ENCODE results near the gene MT1F. TPM values are rescaled to one million over a fixed set of nuclear protein-coding genes. Genes with fewer than 3 reads are reported as not detected.

The MT1F gene
- total RNA-seq, 4 donors from 2014 or later, result 3.2 TPM; not detected in 3

DNA sequence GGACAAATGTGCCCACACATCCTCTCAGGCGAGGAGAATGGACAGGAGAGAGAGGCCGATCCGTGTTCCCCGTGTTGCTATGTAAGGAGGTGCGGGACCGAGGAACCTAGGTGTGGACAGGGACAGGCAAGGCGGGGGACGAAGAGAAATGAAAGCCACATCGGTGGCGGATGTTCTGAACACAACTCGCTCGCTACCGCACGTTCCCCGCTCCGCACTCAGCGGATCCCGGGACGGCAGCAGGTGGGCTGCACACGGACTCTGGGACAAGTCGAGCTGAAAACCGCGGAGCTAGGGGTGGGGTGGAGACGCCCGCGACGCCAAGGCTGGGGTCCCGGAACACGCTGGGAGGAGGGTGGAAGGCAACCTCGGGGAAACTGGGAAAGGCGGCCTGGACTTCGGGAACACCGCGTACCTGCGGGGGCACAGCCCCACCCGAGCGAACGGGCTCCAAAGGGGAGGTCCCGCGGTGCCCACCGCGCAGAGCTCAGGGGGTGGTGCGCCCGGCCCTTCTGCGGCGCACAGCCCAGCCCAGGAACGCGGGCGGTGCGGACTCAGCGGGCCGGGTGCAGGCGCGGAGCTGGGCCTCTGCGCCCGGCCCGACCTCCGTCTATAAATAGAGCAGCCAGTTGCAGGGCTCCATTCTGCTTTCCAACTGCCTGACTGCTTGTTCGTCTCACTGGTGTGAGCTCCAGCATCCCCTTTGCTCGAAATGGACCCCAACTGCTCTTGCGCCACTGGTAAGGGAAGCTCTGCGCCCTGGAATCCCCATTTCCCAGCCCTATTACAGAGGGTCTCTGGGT, 32.4 kb upstream of the MT1F start, which contains the start of gene MT1E:
MT1E (plus strand) TSS at position 642 of the 803 bp plus-strand sequence; CDS start at position 713, 71 bp downstream.
- Histone ChIP-seq H3K9me3 (no peaks in the 10 kb centered on the region), H3K4me1 (peaks cover 18 to 23% of the 10 kb centered on the region in 2 donors), H3K4me3 (peak within 1 kb of the TSS; percentile 66 to 84 (median 74)), H3K27ac (peak within 1 kb of the TSS; percentile 88 to 96 (median 92)), H3K27me3 (no peaks in the 10 kb centered on the region), H3K36me3 (no peaks in the 10 kb centered on the region)
- DNase-seq (peak; percentile 43 to 83), ATAC-seq (peak; percentile 77 to 80)
- intact Hi-C loops (cut with DNase I; ENCODE audit: low total_unique reads) (loop anchor here (1.0 kb wide), 2 partner anchors 14 to 57 kb away; partner anchors contain the start of gene MT1X), in situ Hi-C loops (cut with MboI; ENCODE audit: low sequenced_read_pairs in 4 of 4) (no loop called here)
- TF ChIP-seq POLR2A (IDR thresholded peaks at IDR 0.05) (peak; percentile 88 to 91), CTCF (IDR thresholded peaks at IDR 0.05 in 4 of 5, conservative IDR thresholded peaks at IDR 0.05 in 1 of 5) (no peak)

GRCh38 chr16:56625943-56626654, 31.7 kb upstream of the MT1F start:
- Histone ChIP-seq H3K27me3 (no peaks in the 10 kb centered on the region), H3K9me3 (no peaks in the 10 kb centered on the region), H3K4me3 (peak overlapping the region; percentile 66 to 84 (median 74)), H3K4me1 (peaks cover 18 to 23% of the 10 kb centered on the region in 2 donors), H3K36me3 (no peaks in the 10 kb centered on the region), H3K27ac (peak overlapping the region; percentile 88 to 96 (median 92))
- peak; percentile 49 to 74 for ATAC-seq
- intact Hi-C loops (cut with DNase I; ENCODE audit: low total_unique reads) (loop anchor here (1.0 kb wide), 2 partner anchors 15 to 56 kb away; partner anchors contain the start of gene MT1X), in situ Hi-C loops (cut with MboI; ENCODE audit: low sequenced_read_pairs in 4 of 4) (no loop called here)
- TF ChIP-seq CTCF (IDR thresholded peaks at IDR 0.05 in 4 of 5, conservative IDR thresholded peaks at IDR 0.05 in 1 of 5), result no peak
- no peak for TF ChIP-seq POLR2A (IDR thresholded peaks at IDR 0.05)
- peak; percentile 57 to 76 for DNase-seq

GRCh38 chr16:56626685-56627084, 31.1 kb upstream of the MT1F start:
- ATAC-seq, result no peak
- in situ Hi-C loops (cut with MboI; ENCODE audit: low sequenced_read_pairs in 4 of 4) (no loop called here), intact Hi-C loops (cut with DNase I; ENCODE audit: low total_unique reads) (no loop called here)
- Histone ChIP-seq H3K4me1 (peaks cover 21 to 26% of the 10 kb centered on the region in 2 donors), H3K4me3 (peak overlapping the region; percentile 66 to 84 (median 74)), H3K27ac (peak overlapping the region; percentile 88 to 96 (median 92)), H3K9me3 (no peaks in the 10 kb centered on the region), H3K27me3 (no peaks in the 10 kb centered on the region), H3K36me3 (no peaks in the 10 kb centered on the region)
- peak in 1 of 2 donors; percentile 44 for DNase-seq
- TF ChIP-seq POLR2A (IDR thresholded peaks at IDR 0.05) (no peak), CTCF (IDR thresholded peaks at IDR 0.05 in 4 of 5, conservative IDR thresholded peaks at IDR 0.05 in 1 of 5) (no peak)

GRCh38 chr16:56628486-56629350, 29.0 kb upstream of the MT1F start:
- no peak for DNase-seq
- ATAC-seq, result no peak
- no peaks in the 10 kb centered on the region for H3K36me3 ChIP-seq
- no peaks in the 10 kb centered on the region for H3K27me3 ChIP-seq
- in situ Hi-C loops (cut with MboI; ENCODE audit: low sequenced_read_pairs in 4 of 4), result no loop called here
- no peak overlapping the region for H3K4me3 ChIP-seq
- H3K27ac ChIP-seq, result peak overlapping the region; percentile 88 to 96 (median 92)
- intact Hi-C loops (cut with DNase I; ENCODE audit: low total_unique reads), result no loop called here
- peaks cover 21 to 31% of the 10 kb centered on the region in 2 donors for H3K4me1 ChIP-seq
- no peaks in the 10 kb centered on the region for H3K9me3 ChIP-seq
- no peak for TF ChIP-seq POLR2A (IDR thresholded peaks at IDR 0.05)
- TF ChIP-seq CTCF (IDR thresholded peaks at IDR 0.05 in 4 of 5, conservative IDR thresholded peaks at IDR 0.05 in 1 of 5), result no peak

Measured in gastrocnemius medialis (tissue), 4 donors.